Measurements from ENCODE around the gene PLSCR1. TPM values are rescaled to one million over a fixed set of nuclear protein-coding genes. Genes with fewer than 3 reads are reported as not detected.

Gene PLSCR1
- polyA plus RNA-seq, 3 donors: 67.5 to 82.7 (median 75.6) TPM

DNA sequence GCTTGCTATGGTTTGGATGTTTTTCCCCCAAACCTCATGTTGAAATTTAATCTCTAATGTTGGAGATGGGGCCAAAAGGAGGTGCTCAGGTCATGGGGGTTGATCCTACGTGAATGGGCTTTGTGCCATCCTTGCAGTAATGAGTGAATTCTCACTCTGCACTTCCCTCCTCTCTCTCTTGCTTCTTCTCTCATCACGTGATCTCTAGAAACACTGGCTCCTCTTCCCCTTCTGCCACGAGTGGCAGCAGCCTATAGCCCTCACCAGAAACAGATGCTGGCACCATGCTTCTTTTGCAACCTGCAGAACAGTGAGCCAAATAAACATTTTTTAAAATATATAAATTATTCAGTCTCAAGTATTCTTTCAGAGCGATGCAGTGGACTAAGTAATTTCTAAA lies 13.3 kb upstream of the PLSCR1 start:
- DNase-seq: no peak

DNA sequence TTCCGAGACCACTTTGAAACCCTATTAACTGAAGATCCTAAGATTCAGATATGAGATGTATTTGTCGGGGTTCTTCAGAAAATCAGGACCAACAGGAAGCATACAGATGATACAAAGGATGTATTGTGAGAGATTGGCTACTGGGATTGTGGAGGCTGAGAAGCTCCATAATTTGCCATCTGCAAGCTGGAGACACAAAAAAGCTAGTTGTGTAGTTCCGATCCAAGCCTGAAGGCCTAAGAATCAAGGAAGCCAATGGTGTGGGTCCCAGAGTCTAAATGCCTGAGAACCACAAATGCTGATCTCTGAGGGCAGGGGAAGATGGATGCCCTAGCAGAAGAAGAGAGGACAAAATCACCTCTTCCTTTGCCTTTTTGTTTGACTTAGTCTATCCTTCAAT lies 10.9 kb upstream of the PLSCR1 start:
- no peak for DNase-seq

DNA sequence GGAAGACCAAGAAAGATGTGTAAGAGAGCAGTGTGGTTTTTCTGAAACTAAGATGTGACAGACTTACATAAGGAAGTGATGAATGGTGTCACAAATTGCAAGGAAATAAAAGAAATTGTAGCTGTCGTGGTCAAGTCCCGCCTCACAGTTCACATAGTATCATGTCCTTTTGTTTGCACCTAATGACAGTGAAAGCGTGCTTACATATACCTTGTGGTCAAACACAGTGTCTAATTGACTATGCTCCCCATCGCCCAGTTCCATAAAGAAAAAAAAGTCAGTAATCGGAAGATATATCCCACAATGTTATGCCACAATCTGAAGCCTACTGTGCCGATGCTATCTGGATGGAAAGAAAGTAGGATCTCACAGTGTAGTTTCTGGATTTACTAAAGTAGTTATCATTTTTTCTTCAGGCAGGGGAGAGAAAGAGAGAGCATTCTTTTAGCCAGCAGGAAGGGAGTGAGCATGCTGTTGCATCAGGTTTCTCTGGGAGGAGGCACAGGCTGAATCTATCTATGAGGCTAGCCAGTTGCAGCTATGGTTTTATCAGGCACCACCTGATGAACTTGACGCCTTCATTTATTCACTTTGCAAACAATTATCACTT lies 9.8 kb upstream of the PLSCR1 start:
- DNase-seq: no peak

DNA sequence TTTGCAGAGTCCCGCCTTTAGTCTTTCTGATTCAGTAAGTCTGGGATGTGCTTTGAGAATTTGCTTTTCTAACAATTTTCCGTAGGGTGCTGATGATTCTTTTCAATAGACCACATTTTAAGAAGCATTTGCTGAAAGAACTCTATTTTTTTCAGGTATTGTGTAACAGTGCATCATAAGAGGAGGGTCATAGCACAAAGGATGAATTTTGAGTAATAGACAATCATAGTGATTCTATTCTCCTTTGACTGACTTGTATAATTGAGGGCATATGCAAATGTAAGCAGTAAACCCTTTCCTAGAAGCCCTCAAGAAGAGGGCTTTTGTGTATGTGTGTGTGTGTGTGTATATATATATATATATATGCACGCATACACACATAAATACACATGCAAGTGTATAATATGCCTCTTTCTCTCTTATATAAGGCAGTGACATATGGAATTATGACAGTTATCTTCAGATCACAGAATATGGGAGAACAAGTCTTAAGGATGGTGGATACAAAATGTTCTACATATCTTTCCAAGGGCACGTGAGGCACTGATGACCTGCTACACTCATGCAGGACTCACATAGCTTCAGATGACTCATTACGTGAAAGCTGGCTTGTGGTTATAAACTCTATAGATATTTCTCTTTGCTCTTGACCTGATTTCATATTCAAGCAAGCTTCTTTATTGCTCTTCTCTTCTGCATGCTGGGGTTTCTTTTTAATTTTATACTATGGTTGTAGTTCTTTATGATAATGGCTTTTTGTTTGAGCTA lies 6.5 kb upstream of the PLSCR1 start:
- no peak for DNase-seq

DNA sequence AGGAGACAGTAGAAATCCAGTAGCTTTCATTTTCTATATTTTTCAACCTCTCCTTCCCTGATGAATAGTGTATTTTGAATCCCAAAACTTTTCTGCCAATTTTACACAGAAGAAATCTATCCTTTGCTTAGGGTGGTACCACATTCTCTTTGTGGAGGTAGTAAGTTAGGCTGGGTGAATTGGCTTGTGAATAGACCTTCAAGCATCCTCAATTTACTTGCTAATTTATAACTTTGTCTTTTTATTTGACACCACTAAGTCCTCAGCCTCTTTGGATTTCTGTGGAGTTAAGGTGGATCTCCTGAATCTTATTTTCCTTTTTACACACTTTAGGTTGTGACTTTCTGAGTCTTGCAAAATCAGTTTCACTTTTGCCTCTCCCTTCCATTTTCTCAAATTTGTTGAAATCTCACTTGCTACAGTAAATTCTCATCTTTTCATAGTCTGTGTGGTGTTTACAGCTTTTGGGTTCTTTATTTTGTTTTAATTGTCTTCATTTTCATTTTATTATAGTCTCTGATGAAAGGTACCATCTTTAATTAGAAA lies 5.7 kb upstream of the PLSCR1 start:
- DNase-seq: no peak

DNA sequence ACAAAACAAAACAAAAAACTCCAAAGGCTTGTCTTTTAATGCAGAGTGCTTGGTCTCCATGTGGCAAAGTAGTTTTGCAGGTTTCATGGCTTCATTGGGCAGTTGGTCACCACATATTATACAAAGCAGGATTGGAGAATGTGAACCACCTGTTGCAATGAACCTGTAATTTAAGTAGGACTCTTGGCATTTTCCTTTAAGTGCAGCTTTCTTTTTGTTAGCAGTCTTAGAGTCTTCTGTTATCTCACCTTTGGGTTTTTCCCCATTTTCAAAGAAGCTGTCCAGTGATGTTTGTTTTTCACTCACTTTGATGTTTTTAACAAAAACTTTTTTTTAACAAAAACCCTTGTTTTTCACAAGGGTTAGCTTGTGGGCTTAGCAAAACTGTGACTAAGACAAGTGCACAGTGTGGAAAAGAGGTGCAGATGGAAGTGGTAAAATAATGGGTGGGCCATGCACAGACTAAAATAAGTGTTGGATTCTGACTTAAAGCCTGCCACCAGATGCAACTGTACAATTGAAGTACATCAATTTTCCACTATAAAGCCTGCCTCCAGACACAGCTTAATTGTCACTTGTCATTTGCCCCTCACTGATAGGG lies 2.9 kb upstream of the PLSCR1 start:
- DNase-seq: no peak

DNA sequence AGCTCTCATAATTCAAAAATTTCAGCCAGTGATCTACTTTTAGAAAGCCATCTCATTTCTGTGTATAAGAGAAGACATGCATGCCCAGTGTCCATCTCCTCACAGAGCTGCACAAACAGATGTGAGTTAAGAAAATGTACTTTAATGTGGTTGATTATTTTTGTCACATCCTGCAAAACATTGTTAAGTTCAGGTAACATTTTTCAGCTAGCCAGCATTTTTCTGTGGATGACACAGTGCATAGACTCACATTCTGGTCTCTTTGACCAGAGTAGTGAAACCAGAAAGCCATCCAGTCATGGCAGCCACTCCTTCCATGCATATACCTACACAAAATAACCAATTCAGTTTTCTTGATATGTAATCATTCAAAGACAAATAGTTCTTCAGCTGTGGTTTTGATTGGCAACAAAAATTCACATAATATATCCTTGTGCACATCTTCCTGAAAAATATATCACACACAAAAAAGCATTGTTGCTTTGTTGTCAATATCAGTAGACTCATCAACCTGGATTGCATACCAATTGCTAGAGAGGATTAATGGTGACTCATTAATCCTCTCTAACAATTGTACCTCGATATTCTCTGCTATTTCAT lies 2.1 kb upstream of the PLSCR1 start:
- DNase-seq: no peak

DNA sequence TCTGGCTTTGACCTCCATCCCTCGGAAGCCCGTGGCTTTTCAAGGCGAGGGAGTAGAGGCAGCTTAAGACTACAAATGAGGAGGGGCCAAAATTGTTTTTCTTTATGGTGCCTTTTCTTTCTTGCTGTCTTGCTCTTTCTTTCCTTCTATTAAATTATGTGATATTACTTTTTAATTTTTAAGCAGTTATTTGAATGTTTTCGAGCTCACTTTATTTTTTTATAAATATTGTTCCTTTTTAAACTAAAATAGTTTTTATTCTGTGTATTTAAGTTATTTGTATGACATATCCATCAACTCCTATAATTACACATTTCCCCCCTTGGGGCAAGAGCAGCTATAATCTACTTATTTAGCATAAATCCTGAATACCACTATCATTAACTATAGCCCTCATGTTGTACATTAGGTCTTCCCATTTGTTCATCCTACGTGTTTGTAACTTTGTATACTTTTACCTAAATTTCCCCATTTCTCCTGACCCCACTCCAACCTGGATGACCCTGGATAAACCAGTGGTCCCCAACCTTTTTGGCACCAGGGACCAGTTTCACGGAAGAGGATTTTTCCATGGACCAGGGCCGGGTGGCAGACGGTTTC lies 622 bp upstream of the PLSCR1 start:
- no peak for DNase-seq

DNA sequence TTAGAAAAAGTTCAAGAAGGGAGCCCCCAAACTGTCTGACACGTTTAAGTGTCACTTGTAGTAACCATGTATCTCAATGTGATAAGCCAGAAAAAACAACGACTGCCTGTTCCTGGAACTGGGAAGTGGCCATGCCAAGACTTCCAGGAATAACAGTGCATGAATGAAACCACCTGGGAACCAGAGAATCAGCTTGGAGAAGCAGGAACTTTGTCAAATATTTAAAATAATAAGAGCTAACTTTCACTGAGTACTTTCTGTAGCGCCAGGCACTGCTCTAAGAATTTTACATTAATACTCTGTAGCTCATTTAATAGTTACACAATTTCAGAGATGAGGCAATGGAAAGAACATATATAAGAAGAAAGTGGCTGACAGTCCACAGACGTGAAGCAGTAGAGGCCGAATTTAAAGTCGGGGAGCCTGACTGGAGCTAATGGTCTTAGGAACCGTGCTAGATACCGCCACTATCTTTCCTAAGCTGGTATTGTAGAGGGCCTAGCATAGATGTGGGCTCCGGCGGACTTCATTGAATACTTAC lies 876 bp downstream of the PLSCR1 start:
- DNase-seq: peak; percentile 54

DNA sequence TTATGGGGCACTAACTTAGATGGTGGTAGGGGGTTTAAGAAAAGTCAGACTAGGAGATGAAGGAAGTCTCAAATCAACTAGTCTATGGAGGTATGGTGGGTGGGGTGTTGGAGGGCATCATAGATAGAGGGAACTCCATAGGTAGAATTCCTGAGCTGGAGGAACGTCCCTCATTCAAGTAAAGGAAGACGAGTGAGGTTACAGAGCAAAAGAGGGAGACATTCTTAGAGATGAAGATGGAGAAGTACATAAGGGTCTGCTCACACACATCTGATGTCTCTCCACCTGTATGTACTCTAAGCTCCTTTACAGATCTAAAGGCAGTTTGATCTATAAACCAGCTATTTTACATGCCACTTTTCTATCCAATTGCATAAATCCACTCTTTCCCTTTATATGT lies 1.4 kb downstream of the PLSCR1 start:
- no peak for DNase-seq

DNA sequence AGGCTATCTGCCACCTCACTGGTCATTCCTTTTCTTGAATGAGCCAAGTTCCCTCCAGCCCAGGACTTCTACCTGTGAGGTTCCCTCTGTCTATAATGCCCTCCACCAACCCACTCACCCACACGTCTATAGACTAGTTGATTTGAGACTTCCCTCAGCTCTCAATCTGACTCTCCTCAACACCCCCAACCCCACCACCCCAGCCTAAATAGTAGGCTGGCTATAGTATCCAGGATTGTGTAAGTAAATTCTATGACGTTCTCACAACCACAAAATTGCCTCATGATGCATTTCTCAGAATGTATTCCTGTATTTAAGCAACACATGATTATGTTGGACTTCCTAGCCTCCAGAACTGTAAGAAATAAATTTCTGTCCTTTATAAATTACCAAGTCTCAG lies 2.2 kb downstream of the PLSCR1 start:
- DNase-seq: no peak

DNA sequence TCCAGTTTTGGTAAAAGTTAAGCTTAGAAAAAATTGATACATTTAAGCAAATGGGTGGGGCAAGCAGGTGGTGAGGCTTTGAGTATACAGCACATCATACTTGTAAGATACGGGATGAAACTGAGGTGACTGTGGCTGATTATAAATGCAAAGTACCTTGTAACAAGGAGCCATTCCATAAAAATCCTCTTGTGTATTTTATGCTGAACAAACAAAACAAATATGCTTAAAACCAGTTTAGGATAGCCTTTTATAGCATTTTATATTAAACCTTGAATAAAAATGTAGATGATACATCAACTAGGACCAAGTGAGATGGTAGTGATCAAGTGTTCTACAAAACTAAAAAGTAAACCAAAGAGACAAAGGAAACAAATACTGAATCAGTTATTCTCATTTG lies 3.4 kb downstream of the PLSCR1 start:
- no peak for DNase-seq

DNA sequence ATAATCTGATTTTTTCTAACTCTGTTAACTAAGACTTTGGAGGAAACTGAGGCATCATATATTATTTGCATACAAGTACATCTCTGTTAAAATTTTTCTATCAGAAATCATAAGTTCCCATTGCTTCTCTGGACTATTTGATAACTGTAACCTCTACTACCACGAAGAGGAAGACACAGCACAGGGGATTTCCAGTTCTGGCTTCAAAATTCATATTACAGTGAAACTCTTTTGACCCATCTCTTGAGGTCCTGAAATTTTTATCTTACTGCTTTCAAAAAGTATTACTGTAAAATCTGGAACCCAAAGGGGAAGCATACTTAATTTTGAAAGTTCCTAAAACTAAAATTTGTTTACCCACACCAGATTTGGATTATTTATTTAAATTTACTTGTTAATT lies 4.2 kb downstream of the PLSCR1 start:
- DNase-seq: no peak

DNA sequence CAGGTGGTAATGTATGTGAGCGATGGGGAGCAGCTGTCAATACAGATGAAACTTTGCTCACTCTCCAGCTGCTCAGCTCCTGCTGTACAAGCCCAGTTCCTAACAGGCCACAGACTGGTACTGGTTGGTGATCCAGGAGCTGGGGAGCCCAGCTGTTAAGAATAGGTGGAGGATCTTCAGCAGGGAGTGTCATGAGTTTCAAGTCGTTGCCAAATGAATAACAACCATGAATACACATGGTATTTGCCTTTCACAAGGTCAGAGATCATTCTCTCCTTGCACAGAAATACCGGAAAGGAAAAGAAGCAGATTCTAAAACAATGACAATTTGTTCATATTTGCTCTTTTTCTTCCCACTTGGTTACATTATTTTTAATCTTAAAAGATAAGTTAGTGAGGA lies 5.1 kb downstream of the PLSCR1 start:
- no peak for DNase-seq

DNA sequence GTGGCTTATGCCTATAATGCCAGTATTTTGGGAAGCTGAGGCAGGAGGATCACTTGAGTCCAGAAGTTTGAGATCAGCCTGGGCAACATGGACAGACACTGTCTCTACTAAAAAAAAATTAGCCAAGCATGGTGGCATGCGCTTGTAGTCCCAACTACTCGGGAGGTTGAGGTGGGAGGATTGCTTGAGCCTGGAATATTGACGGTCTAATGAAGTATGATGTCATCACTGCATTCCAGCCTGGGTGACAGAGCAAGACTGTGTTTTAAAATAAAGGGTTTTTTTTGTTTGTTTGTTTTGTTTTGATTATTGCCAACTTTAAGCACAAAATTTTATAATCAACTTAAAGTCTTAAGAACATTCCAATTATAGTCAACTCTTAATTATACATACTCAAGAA lies 6.8 kb downstream of the PLSCR1 start:
- no peak for DNase-seq

DNA sequence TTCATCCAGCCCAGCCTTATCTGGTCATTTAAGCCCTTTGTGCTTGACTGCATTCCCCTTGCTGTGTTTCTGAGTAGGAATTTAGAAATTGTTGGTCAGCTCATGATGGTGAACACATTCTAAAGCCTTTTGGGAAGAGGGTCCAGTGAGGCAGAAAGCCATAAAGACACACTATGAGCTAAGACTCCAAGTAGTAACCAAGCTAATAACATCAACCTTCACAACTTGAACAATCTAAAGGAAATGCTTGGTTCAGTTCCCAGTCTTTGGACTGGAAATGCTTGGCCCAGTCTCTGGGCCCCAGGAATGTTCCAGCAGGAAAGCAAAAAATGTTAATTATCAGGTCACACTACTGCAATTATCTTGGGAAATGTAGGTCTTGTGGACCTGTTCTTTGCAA lies 7.7 kb downstream of the PLSCR1 start:
- no peak for DNase-seq

DNA sequence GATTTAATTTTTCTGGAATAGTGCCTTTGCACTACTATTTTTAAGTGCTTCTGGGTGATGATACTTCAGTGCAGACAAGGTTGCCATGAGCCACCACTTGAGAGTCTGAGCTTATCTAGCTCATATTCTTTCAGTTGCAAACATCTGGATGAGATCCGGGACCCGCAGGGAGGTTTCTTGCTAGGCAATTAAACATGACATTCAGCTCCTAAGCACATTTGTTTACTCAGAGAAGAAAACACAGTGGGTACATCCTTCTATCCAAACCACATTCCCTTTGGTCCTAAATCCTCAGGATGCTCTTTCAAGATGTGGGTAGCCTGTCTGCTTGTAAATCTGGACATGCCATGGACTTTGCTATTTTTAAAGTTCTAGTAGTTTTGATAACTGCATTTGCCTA lies 12.0 kb downstream of the PLSCR1 start:
- no peak for DNase-seq

DNA sequence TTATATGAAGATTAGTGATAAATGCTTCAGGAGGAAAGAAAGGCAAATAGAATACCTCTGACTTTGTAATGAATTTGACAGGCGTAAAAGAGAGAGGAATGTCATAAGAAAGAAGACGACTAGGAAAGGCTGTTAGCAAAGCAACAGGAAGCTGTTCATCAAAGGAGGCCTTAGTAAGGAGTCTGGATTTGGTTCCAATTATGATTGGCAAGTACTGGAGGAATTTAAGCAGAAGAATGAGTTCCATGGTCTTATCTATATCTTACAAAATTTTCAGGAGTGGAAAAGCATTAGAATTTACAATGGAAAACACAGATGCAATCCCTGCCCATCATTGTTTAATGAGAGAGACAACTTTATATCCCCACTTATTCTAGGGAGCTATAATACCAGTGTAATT lies 13.8 kb downstream of the PLSCR1 start:
- DNase-seq: no peak

DNA sequence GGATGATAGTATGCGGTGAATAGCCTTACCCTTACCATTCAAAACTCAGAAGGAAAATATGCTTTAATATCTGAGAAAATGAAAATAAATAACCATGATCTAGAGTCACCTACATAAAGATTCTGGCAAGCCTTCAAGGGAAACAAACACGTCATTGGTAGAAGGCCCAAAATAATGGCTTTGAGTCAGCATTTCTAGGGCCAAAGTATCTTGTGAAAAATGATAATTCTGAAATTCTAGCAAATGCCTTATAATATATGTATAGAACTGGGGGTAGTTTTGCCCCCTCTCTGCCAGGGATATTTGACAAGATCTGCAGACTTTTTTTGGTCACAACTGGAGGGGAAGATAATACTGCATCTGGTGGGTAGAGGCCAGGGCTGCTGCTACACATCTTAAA lies 15.4 kb downstream of the PLSCR1 start:
- DNase-seq: no peak

DNA sequence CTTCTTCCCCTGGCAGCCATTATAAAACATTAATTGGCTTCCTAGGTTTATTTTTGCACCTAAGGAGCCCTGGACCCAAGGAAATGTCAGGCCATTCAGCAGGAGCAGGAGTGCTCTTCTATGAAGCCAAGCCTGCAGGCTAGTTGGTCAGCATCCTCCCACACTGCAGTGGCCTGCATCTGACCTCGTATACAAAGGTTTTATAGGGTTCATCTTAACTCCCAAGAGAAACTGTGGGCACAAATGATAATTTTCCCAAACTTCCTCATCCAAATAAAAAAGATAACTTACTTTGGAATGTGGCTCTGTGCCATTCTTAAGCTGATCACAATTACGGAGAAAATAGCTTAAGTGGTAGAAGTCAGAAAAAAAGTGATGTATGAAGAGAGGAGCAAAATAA lies 19.4 kb downstream of the PLSCR1 start:
- no peak for DNase-seq

DNA sequence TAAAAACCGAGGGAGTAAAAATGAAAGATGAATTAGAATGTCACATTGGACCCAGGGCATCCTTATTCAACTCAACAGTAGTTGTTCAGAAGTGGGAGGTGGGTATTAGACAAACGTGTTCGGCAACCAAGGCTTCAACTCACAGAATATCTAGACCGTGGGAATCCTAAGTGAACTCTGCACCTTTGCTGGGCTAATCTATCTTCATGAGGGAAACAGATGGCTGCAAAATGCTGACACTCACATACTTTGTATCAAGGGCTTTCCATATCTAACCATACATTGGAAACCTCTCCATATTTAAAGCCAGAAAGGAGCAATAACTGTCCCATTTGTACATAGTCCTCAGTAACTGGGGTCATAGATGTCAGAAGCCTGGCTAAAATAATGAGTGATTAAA lies 20.9 kb downstream of the PLSCR1 start:
- DNase-seq: no peak

All from renal pelvis (tissue), 4 donors.